ENCODE results near the gene SHROOM2.

SHROOM2 gene

DNA sequence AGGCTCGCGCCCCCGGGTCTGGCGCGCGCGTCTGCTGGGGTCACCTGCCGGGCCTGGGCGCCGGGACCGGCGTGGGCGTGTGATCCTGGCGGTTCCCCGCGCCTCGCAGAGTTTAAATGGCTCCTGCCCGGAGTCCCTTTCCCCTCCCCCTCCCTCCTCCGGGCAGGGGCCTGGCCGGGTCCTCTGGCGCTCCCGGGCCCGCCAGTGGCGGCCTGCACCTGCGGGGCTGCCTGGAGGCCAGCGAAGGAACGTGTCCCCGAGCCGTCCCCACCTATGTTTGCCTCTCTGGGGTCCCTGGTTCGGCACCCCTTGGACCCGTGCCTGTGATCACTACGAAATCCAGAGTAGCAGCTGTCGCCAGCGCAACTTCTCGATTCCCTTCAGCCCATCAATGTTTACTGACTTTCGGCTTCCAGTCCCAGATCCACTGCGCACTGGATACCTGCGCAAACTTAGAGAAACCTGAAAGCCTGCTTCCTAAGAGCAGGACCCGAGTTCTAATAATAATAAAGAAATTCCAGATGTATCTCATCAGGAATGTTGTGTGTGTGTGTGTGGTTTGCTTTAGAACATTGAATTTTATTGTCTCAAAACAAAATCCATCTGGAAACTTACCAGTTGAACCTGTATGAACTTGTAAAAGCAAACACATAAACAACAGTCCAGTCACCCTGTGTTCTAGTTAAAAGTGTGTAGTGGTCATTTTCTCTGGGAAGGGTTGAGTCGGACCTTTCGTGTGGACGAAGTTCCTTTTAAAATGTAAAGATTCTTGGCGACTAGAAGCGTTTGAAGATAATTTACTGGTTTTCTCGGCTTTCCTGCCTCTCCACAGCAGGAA is 788 bp downstream of the SHROOM2 start:
- no peaks in the 10 kb centered on the region for H3K9me3 ChIP-seq (replicated peaks; ENCODE audit: insufficient read depth, low read length)
- H3K79me2 ChIP-seq (ENCODE audit: low read length), result no peaks in the 10 kb centered on the region
- H3K4me1 ChIP-seq (ENCODE audit: low read length), result no peaks in the 10 kb centered on the region
- H3K9ac ChIP-seq (ENCODE audit: low read length), result no peak overlapping the region
- H2AFZ ChIP-seq (ENCODE audit: low read length), result no peak overlapping the region
- no peak for DNase-seq
- H4K20me1 ChIP-seq (ENCODE audit: insufficient read depth, low read length), result no peaks in the 10 kb centered on the region
- no peaks in the 10 kb centered on the region for H3F3A ChIP-seq (ENCODE audit: insufficient read depth, low read length)
- TF ChIP-seq EZH2 (optimal IDR thresholded peaks at IDR 0.05; ENCODE audit: low read depth, low read length), result no peak
- TF ChIP-seq EZH2phosphoT487 (IDR thresholded peaks at IDR 0.05; ENCODE audit: low read length), result no peak
- TF ChIP-seq, protein P1, sequence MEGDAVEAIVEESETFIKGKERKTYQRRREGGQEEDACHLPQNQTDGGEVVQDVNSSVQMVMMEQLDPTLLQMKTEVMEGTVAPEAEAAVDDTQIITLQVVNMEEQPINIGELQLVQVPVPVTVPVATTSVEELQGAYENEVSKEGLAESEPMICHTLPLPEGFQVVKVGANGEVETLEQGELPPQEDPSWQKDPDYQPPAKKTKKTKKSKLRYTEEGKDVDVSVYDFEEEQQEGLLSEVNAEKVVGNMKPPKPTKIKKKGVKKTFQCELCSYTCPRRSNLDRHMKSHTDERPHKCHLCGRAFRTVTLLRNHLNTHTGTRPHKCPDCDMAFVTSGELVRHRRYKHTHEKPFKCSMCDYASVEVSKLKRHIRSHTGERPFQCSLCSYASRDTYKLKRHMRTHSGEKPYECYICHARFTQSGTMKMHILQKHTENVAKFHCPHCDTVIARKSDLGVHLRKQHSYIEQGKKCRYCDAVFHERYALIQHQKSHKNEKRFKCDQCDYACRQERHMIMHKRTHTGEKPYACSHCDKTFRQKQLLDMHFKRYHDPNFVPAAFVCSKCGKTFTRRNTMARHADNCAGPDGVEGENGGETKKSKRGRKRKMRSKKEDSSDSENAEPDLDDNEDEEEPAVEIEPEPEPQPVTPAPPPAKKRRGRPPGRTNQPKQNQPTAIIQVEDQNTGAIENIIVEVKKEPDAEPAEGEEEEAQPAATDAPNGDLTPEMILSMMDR (IDR thresholded peaks at IDR 0.05; ENCODE audit: low read length), result no peak
- H3K4me3 ChIP-seq (ENCODE audit: low read length), result no peak overlapping the region
- peaks cover 23% of the 10 kb centered on the region for H3K27me3 ChIP-seq (replicated peaks; ENCODE audit: insufficient read depth, low read length)
- no peaks in the 10 kb centered on the region for H3K9me2 ChIP-seq (replicated peaks; ENCODE audit: insufficient read depth, low read length)
- H3K36me3 ChIP-seq (replicated peaks; ENCODE audit: insufficient read depth, low read length), result no peaks in the 10 kb centered on the region
- no peak overlapping the region for H3K27ac ChIP-seq (ENCODE audit: low read length)
- H3K4me2 ChIP-seq (ENCODE audit: low read depth, low read length), result peak overlapping the region; percentile 45

DNA sequence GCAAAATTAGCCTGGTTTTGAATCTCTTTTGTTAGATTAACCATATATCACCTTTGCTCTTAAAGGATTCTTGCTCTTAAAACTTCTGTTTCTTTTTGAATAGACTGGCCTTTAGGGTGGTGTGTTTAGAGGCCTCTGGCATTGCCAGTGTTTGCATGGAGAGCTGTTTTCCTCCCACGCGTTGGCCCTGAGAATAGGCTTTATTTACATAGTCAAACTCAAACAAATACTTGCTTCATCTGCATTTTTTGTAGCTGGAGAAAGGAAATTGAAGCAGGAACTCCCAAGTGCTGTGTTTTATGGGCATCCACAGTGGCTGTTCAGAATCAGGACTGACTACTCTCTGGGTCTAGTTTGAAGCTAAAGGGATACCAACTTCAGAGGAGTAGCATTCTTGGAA is 2.7 kb downstream of the SHROOM2 start:
- Histone ChIP-seq H3K9me2 (replicated peaks; ENCODE audit: insufficient read depth, low read length) (no peaks in the 10 kb centered on the region), H3K4me2 (ENCODE audit: low read depth, low read length) (no peak overlapping the region)

DNA sequence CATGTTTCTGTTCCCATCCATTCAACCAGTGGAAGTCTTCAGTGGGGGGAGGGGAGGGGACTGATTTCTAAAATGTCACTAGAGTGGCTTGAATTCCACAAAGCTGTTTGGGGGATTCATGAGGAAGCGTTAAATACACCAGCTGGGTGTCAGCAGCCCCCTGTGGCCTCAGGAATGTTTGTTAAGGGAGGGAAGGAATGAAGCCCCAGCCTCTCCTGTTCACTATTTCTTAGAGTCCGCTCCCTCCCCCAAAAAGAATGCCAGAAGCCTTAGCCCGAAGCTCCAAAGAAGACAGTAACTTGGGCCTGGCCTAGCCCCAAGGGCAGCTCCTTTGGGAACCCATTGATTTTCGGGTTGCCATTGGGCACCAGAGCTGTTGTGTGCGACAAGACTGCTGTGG is 3.3 kb downstream of the SHROOM2 start:
- no peak for DNase-seq
- TF ChIP-seq, protein P1 (IDR thresholded peaks at IDR 0.05; ENCODE audit: low read length), result no peak
- Histone ChIP-seq H2AFZ (ENCODE audit: low read length) (no peak overlapping the region), H3K9ac (ENCODE audit: low read length) (no peak overlapping the region), H4K20me1 (ENCODE audit: insufficient read depth, low read length) (no peaks in the 10 kb centered on the region), H3K27me3 (replicated peaks; ENCODE audit: insufficient read depth, low read length) (peaks cover 23% of the 10 kb centered on the region), H3K9me2 (replicated peaks; ENCODE audit: insufficient read depth, low read length) (no peaks in the 10 kb centered on the region), H3K4me1 (ENCODE audit: low read length) (no peaks in the 10 kb centered on the region), H3K36me3 (replicated peaks; ENCODE audit: insufficient read depth, low read length) (no peaks in the 10 kb centered on the region), H3K9me3 (replicated peaks; ENCODE audit: insufficient read depth, low read length) (no peaks in the 10 kb centered on the region), H3K27ac (ENCODE audit: low read length) (no peak overlapping the region), H3F3A (ENCODE audit: insufficient read depth, low read length) (no peaks in the 10 kb centered on the region), H3K4me2 (ENCODE audit: low read depth, low read length) (no peak overlapping the region), H3K4me3 (ENCODE audit: low read length) (no peak overlapping the region), H3K79me2 (ENCODE audit: low read length) (no peaks in the 10 kb centered on the region)

More for the DNA sequence above, 2.7 kb downstream of the SHROOM2 start:
- Histone ChIP-seq H3K79me2 (ENCODE audit: low read length) (no peaks in the 10 kb centered on the region), H2AFZ (ENCODE audit: low read length) (no peak overlapping the region), H3K4me3 (ENCODE audit: low read length) (no peak overlapping the region), H3F3A (ENCODE audit: insufficient read depth, low read length) (no peaks in the 10 kb centered on the region), H3K4me1 (ENCODE audit: low read length) (no peaks in the 10 kb centered on the region), H3K27me3 (replicated peaks; ENCODE audit: insufficient read depth, low read length) (peaks cover 23% of the 10 kb centered on the region), H3K9ac (ENCODE audit: low read length) (no peak overlapping the region), H3K9me3 (replicated peaks; ENCODE audit: insufficient read depth, low read length) (no peaks in the 10 kb centered on the region), H3K36me3 (replicated peaks; ENCODE audit: insufficient read depth, low read length) (no peaks in the 10 kb centered on the region), H4K20me1 (ENCODE audit: insufficient read depth, low read length) (no peaks in the 10 kb centered on the region), H3K27ac (ENCODE audit: low read length) (no peak overlapping the region)
- TF ChIP-seq, protein P1 (IDR thresholded peaks at IDR 0.05; ENCODE audit: low read length), result no peak
- TF ChIP-seq EZH2 (optimal IDR thresholded peaks at IDR 0.05; ENCODE audit: low read depth, low read length), result no peak
- no peak for TF ChIP-seq EZH2phosphoT487 (IDR thresholded peaks at IDR 0.05; ENCODE audit: low read length)
- no peak for DNase-seq
